GM10248 (cell line): Measurements from ENCODE around the gene ZNF782.

Source experiments
- CTCF ChIA-PET: fragments of 300-600 bp; sonication (Branson Sonifier 250); formaldehyde crosslinking; extraction: SDS; loops from one replicate; lab custom pipeline; 2021; ENCODE audit warnings: antibody characterized with exemption; lab: Yijun Ruan, JAX
- POLR2A ChIA-PET: fragments of 350-650 bp; sonication (Branson Sonifier 250); formaldehyde crosslinking; extraction: SDS; loops from one replicate; lab custom pipeline; 2020; ENCODE audit warnings: antibody characterized with exemption; lab: Yijun Ruan, JAX
- DNase-seq: peaks from one replicate; pipeline ENCODE4 v3.0.0; 2012; ENCODE audit errors: extremely low spot score
- CTCF ChIP-seq: IDR thresholded peaks from 2 replicates; pipeline ENCODE4 v1.5.1; 2012; ENCODE audit warnings: mild to moderate bottlenecking, low read depth; ENCODE audit errors: extremely low read depth, missing control alignments, control extremely low read depth

ZNF782 gene

DNA sequence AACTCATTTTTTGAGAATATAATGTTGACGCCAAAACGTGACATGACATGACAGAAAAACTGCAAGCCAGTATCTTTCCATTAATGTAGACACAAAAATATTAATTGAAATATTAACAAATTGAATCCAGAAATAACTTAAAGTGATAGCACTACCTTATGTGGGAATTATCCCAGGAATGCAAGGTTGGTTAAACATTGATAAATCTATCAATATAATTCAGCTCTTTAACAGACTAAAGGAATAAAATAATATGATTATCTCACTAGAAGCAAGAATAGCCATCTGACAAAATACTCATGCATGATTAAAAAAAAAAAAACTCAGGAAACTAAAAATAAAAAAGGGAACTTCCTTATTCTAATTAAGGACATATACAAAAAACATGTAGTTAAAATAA, 83.2 kb downstream of the ZNF782 start:
- ChIA-PET CTCF (interaction anchor here (1.0 kb wide), 1 partner anchor 10 kb away, joined by 3 read pairs; no protein-coding TSS in a partner anchor), POLR2A (no interaction called here)
- DNase-seq, result no peak
- no peak for TF ChIP-seq CTCF

DNA sequence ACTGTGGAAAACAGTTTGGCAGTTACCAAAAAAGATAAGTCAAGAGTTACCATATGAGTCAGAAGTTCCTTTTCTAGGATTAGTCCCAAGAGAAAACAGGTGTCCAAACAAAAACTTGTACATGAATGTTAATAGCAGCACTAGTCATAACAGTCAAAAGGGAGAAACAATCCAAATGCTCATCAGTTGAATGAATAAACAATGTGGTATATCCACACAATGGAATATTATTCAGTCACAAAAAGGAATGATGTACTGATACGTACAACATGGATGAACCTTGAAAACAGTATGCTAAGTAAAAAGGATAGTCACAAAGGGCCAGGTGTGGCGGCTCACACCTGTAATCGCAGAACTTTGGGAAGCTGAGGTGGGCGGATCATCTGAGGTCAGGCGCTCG, 84.3 kb downstream of the ZNF782 start:
- no peak for DNase-seq
- POLR2A ChIA-PET, result no interaction called here
- CTCF ChIA-PET, result interaction anchor here (1.0 kb wide), 1 partner anchor 9 kb away, joined by 3 read pairs; no protein-coding TSS in a partner anchor
- TF ChIP-seq CTCF, result no peak
